DLD1 (cell line): ENCODE measurements around the gene ERVW-1.
"Not testable (repeated sequence)": the region's sequence is repeated elsewhere in the genome, so short reads cannot be mapped to it uniquely, and the experiment has no call there.

ENCODE experiments used
- in situ Hi-C: cut with HindIII; loops from 2 replicates; pipeline ENCODE4 v1.10.0; 2017; ENCODE audit warnings: low sequenced_read_pairs

Gene ERVW-1, protein sequence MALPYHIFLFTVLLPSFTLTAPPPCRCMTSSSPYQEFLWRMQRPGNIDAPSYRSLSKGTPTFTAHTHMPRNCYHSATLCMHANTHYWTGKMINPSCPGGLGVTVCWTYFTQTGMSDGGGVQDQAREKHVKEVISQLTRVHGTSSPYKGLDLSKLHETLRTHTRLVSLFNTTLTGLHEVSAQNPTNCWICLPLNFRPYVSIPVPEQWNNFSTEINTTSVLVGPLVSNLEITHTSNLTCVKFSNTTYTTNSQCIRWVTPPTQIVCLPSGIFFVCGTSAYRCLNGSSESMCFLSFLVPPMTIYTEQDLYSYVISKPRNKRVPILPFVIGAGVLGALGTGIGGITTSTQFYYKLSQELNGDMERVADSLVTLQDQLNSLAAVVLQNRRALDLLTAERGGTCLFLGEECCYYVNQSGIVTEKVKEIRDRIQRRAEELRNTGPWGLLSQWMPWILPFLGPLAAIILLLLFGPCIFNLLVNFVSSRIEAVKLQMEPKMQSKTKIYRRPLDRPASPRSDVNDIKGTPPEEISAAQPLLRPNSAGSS

DNA sequence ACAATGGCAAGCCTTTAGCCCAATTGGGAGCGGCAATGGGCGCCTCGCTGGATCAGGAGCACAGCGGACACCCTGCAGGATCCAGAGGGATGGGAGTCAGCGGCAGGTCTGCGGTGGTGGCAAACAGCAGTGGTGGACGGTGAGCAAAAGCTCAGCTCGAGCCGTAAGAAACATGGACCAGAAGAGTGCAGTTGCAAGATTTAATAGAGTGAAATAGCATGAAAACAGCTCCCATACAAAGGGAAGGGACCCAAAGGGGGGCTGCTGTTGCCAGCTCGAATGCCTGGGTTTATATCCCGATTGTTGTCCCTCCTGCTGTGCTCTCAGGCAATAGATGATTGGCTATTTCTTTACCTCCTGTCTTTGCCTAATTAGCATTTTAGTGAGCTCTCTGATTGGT, at the start of gene ERVW-1:
Gene ERVW-1, minus strand, starts transcription at position 266 of the 400 bp plus-strand sequence. CDS start 7,565 bp downstream, outside the sequence.
- in situ Hi-C loops: not testable (repeated sequence)

DNA sequence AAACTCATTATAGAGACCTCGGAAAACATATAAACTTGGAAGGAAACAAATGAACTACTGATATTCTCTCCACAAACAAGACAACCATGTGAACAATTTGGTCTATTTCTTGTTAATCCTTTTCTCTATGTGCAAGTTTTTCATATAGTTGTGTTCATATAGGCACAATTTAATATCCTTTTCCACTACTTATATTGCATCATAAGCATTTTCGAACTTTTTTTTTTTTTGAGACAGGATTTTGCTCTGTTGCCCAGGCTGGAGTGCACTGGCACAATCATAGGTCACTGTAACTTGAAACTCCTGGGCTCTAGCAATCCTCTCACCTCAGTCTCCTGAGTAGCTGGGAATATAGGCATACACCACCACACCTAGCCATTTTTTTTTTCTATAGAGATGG, 45.4 kb upstream of the ERVW-1 start:
- in situ Hi-C loops: no loop called here

DNA sequence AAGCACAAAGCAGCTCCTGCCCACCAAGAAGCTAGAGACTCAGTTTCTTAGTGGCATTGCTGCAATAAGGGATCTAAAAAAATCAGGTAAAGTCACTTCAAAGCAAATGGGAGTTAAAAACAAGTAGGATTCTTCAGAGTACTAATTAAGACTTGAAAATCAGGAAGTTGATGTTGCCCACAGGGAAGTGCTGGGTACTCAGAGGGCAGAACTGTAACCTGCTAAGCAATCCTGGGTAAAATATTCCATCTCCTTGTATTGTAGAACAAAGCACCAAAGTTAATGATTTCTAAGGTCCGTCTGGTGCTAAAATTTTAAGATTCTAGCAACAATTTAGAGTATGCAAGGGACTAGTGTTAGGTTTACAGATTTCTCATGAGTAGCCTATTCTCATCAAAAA, 42.3 kb upstream of the ERVW-1 start:
- in situ Hi-C loops: no loop called here

DNA sequence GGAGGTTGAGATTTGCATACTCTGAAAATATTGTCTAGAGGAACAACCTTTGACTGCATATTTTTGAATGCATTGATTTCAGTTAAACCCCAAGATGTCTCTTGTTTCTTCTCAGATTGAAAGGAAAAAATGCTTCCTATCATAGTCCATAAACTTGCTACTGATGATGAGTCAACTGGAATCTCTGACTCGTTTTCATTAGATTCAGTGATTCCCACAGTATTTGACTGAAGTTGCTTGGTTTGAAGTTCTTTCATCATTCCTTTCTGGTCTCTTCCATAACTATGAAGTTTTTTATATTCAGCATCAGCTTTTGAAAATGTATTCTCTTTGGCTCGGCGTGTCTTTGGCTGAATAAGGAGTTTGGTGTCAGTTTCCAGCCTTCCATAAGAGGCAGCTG, 39.9 kb upstream of the ERVW-1 start:
- in situ Hi-C loops: no loop called here

DNA sequence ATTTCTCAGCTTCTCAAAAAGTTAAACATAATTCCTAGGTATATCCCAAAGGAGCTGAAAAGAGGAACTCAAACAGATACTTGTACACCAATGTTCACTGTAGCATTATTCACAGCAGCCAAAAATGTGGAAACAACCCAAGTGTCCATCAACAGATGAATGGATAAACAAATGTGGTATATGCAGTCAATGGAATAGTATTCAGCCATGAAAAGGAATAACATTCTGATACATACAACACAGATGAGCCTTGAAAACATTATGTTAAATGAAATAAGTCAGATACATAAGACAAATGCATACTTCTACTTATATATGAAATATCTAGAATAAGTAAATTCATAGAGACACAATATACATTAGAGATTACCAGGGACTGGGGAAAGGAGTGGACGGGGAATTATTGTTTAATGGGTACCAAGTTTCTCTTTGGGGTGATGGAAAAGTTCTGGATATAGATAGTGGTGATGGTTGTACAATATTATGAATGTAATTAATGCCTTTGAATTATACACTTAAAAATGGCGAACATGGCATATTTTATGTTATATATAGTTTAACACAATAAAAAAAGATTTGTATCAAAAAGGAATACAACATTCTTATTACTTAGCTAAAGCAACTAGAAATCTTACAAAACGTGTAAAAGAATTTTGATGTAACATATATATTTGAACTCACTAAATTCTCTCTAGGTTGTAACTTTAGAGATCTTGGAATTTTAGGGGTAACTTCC, 35.6 kb upstream of the ERVW-1 start:
- in situ Hi-C loops: no loop called here

DNA sequence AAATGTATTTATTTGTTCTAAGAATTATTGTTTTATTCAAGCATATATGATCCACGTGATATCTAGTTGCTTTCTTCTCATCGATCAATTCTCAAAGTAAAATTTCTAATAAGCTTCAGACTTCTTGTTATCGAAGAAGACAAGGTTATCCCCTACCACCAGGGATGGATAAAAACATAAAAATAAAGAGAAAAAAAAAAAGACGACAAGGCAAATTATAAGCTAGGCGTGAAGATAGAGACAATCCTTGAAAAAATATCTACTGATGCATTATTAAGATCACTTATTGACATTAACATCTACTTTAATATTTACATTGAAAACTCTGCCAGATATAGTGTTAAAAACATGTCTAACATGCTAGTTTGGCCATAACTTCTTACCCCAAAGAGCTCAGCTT, 31.2 kb upstream of the ERVW-1 start:
- in situ Hi-C loops: no loop called here

DNA sequence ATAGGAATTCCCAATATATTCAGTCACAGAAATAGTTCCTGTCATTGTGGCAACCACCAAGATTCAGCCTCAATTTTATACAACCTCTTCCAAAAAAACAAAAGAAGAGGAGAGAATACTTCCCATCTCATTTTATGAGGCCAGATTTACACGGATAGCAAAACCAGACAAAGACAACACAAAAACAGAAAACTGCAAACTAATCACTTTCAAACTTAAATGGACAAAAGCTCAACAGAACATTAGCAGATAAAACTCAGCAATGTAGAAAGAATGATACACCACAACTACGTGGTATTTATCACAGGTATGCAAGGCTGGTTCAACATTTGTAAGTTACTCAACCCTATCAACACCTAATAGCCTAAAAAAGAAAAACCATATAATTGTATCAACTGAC, 28.6 kb upstream of the ERVW-1 start:
- in situ Hi-C loops: no loop called here

DNA sequence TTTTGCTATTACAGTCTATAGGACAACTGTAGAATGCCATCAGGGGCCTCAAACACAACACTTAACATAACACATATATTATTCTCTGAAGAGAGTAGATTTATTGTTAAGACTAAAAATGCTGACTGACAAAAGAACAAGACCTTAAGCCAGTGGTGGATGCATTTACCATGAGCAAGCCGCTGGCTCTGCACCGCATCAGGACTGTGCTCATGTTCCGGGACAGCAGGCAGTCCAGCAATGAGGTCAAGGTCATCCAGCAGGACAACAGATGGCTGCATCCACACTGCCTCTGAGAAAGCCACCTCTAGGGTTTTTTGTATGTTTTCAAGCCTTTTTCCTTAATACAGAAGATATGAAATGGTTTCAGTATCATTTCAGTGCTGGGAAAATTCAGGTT, 26.8 kb upstream of the ERVW-1 start:
- in situ Hi-C loops: no loop called here

DNA sequence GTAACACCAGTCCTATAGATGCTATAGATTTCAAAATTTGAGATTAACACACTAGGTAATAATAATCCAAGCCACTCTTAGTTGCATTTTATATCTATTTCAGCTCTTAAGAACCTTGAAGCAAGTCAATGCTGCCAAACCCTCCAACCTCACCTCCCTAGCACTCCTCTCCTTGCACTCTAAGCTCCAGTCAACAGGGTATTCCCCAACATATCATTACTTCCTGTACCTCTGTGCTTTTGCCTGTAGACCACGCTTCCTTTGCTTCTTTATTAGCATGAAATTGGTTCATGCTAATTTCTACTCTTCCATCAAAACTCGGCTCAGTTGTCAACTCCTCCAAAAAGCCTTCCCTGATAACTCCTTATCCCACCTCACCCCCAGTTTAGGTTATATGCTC, 26.0 kb upstream of the ERVW-1 start:
- in situ Hi-C loops: no loop called here

DNA sequence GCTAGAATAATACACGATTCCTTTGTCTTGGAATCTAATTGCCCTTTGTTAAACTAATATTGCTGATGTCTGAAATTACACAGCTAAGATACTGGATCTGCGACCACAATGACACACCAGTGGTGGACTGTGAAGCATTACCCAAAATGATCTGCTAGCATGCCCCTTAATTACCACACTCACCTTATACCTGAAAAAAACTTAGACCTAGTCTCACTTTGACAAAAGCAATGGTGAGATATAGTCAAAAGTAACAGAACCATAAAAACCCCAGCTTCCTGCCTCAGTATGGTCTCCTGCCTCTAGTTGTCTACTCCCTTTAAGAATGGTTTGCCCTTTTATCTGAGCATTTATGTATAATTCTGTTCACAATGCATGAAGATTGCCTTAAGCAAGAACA, 20.8 kb upstream of the ERVW-1 start:
- in situ Hi-C loops: no loop called here

DNA sequence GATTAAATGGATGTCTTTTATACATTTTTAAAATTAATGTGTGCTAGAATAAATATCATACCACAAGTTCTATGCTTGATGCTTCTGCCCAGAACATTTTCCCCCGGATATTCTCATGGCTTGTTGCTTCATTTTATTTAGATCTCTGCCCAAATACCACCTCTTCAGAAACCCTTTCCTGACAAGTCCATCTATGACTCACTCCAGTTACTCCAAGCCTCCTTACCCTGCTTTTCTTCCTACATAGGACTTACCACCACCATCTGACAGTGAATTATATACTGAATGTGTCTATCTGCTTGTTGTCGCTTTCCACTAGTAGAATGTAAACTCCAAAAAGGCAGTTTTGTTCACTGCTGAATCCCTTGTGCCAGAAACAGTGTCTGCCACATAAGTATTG, 19.1 kb upstream of the ERVW-1 start:
- in situ Hi-C loops: no loop called here

DNA sequence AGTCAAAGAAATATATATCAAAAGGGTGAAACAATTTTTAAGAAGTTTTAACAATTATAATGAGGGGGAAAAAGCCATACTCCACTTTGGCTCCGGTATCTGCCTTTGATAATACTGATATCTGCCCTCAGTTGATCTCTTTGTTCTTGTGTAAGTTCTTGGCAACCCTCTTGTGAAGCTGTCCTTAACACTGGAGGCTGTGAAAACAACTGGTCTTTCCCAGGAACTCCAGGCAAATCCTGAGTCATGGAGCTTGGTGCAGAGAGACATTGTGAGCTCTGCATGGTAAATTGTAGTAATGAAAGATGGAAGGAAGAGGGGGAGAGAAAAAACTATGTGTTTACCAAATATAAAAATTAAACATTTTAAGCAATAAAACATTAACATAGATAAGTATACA, 11.9 kb upstream of the ERVW-1 start:
- in situ Hi-C loops: no loop called here

DNA sequence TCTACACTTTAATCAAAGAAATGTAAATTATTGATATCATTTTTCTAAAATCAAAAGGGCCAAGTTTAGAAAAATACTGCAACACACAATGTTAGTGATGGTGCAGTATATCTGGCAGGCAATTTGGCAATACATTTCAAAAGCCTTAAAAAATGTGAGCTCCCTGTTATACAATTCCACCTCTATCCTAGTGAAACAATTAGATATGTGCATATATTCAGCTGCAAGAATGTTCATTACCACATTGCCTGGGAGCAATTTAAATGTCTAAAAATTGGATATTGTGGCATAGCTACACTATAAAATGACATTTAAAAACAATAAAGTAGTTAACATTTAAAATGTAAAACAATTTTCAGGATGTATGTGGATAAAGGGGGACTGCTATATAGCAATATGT, 10.1 kb upstream of the ERVW-1 start:
- in situ Hi-C loops: no loop called here

DNA sequence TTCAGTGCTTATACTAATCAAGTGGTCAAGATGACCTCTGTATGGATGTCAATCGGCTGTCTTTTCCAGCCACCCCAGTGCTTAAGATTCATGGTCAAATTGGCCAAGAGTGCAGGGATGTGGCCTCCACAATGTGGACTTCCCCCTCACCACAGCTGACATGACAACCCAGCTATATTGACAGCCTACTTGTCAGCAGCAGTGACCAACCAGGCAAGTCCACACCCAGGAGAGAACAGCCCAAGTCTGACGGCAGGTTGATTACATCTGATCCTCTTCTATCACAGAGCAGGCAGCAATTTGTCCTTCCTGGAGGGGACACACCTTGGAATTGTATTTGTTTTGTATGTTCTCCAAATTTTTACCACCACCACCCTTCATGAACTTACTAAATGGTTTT, 8.2 kb upstream of the ERVW-1 start:
- in situ Hi-C loops: no loop called here

DNA sequence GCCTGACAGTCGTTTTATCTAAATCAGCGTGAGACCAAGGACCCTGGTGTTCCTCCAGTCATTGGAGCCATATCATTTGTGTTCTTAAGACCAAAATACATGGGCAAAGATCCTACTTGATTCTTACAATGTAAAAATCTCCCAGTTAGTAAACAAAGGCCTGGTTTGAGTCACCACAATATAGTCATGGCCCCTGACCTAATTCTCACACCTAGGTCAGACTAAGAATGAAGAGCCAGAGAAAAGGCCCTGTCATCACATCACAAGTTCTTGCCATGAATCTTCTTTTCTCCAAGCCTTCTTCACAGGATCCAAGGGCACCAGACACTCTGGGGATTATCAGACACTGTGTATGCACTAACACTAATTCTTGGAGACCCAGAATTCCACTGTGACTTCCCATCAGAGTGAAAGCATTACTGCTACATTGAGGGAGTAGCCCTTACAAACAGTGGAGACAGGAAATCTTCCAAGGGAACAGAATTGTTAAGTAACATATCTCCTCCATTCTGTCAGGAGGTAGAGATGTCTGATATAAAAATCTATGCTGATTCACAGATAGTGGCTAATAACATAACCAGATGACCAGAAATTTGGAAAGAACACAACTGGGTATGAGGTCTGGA, 7.6 kb upstream of the ERVW-1 start:
- in situ Hi-C loops: no loop called here

DNA sequence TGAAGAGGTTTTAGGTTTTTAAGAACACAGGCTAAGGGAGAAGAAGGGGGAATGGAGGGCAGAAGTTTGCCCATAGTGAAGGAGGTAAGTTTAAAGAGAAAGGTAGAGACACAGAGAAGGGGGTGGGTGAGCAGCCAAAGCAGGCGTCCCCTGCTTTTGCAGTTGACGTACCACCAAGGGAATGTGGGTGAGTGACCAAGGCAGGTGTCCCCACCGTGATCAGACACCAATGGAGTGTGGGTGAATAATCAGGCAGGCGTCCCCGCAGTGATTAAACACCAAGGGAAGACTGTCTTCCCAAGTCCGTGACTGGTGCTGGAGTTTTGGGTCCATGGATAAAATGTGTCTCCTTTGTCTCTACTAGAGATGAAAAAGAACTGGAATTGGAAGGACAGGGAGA, 6.5 kb upstream of the ERVW-1 start:
- in situ Hi-C loops: not testable (repeated sequence)

DNA sequence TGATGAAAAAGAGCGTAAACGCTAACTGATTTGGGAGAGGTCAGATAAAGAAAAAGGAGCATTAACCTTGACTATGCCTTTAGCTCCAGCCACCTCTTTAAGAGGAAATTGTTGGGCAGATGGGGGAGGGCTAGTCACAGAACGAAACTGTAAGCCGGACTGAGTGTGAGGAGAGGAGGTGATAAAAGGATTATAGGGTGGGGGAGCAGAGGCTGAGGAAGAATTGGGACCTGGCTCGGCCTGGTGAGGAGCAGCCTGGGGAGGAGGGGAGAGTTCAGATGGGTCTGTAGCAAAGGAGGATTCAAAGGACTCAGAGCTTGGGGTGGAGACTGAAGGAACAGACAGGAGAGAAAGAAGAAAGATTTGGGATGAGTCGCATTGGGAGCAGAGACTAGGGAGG, 5.9 kb upstream of the ERVW-1 start:
- in situ Hi-C loops: not testable (repeated sequence)

DNA sequence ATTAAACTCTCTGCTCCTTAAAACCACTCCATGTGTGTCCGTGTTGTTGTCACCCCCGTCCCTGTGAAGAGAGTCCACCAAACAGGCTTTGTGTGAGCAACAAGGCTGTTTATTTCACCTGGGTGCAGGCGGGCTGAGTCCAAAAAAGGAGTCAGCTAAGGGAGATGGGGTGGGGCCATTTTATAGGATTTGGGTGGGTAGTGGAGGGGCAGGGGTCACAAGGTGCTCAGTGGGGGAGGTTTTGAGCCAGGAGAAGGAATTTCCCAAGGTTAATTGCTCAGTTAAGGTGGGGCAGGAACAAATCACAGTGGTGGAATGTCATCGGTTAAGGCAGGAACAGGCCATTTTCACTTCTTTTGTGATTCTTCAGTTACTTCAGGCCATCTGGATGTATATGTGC, 1.4 kb upstream of the ERVW-1 start:
- in situ Hi-C loops: not testable (repeated sequence)

DNA sequence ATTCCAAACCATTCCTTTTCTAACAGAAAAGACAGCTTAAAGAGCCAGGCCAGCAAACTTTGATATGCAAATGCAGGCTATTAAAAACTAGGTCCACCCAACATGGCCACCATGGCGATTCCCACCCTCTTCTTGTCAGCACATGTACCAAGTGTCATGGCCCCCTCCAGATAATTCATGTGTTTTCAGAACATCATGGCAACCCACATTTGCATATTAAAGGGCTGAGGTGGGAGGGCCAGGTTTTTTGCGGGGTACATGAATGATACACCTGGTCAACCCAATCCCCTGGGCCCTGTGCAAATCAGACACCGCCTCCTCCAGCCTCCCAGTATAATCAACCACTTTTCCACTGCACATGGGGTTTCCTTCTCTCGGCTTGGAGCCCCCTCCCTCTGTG, 965 bp upstream of the ERVW-1 start:
- in situ Hi-C loops: no loop called here

DNA sequence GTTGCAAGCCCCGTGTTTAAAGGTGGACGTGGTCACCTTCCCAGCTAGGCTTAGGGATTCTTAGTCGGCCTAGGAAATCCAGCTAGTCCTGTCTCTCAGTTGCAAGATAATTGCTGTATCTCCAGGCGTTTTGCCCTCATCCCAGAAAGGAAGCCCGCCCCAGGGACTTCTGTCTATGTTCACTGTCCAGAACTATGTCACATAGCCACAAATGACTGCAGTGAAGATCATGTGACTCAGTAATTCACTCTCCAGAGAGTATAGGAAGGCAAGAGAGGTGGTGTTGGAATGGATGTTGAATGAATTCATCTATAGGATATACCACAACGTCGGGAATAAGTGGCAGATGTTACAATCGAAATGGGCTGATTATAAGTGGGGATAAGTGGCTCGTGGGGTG, 349 bp upstream of the ERVW-1 start:
- in situ Hi-C loops: no loop called here

DNA sequence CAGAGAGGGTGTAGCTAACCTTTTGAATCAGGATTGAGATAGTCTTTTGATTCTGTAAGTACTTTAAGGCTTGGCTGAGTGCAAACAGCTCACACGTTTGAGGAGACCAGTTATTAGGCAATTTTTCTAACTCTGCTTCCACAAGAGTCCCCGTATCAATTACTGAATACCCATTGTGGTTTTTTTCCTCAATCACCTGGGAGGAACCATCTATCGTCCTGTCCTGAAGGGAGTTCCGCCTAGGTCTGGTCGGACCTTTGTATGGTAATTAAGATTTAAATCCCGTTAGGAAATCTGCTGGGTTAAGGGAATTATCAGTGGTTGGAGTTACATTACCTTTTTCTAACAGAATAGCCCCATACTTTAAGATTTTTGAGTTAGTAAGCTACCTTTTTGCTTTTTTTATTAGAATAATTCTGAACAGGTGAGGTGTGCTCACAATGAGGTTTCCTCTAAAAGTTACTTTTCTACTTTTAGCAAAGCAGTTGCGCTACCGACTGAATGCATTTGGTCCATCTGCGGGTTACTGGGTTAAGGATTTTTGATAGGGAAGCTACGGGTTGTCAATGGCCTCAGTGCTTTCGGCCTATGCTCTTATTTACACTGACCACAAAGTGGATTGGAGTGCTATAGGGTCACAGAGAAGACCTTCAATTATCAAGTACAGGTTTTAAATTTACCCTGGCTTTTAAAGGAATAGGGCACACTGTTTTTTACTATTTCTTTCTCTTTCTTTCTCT, 1.7 kb downstream of the ERVW-1 start:
- in situ Hi-C loops: not testable (repeated sequence)
